C4-2B (cell line): ENCODE measurements around the gene SLCO2A1.
A peak's percentile ranks its signal among the peaks of the same experiment; 100 is the strongest.

Experiments used
- H3K27ac ChIP-seq: fragments of 450-650 bp; 2 replicates; pipeline ENCODE4 v1.5.1; 2017
- ZFX ChIP-seq: fragments of 450-650 bp; IDR thresholded peaks from 2 replicates; pipeline ENCODE4 v1.6.1; 2017
- TF ChIP-seq, protein P1 (sequence below): fragments of 450-650 bp; conservative IDR thresholded peaks from 2 replicates; pipeline ENCODE4 v1.5.1; 2017; ENCODE audit warnings: mild to moderate bottlenecking

SLCO2A1 gene

DNA sequence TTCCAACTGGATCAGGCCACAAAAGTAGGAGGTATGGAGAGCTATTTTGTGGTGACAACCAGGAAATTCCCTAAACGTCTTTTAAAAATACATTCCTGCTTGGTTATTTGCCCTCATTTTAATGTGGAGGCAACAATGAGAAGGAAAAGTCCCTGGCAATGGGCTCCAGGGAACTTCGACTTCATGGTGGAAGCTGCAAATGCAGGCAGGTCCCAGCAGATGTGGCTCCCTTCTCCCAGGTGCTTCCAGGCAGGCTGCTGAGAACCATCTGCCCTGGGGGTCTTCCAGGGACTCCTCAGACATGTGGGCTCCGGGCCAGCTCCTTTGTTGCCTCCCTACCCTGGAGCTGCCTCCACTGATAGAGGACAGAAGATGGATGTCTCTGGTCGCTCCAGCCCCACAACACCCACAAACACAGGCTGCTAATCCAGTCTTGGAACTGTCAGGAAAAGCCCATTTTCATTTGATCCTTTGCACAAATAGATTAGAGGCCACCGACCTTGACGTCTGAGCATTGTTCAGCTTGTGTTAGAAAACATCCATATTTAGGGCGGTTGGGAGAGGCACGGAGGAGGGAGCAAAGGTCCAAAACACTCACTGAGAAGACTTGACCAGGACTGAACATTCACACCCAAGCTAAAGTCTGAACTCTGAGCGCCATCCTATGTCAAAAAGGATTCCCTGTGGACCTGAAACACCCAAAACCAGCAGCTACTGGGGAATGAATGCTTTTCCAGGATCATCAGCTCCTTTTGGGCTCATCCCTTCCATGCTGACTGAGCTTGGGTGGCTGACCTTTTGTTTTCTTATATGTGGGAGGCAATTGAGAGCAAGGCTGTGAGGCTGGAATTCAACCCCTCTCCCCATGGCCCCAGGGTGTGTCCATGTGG lies 30.2 kb upstream of the SLCO2A1 start:
- TF ChIP-seq ZFX: no peak
- TF ChIP-seq, protein P1, sequence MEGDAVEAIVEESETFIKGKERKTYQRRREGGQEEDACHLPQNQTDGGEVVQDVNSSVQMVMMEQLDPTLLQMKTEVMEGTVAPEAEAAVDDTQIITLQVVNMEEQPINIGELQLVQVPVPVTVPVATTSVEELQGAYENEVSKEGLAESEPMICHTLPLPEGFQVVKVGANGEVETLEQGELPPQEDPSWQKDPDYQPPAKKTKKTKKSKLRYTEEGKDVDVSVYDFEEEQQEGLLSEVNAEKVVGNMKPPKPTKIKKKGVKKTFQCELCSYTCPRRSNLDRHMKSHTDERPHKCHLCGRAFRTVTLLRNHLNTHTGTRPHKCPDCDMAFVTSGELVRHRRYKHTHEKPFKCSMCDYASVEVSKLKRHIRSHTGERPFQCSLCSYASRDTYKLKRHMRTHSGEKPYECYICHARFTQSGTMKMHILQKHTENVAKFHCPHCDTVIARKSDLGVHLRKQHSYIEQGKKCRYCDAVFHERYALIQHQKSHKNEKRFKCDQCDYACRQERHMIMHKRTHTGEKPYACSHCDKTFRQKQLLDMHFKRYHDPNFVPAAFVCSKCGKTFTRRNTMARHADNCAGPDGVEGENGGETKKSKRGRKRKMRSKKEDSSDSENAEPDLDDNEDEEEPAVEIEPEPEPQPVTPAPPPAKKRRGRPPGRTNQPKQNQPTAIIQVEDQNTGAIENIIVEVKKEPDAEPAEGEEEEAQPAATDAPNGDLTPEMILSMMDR: no peak
- peak overlapping the region; percentile 32; the same call in 1 of the 2 replicates for H3K27ac ChIP-seq

GRCh38 chr3:134059035-134059601 lies 29.4 kb upstream of the SLCO2A1 start:
- no peak overlapping the region for H3K27ac ChIP-seq
- TF ChIP-seq, protein P1: no peak
- TF ChIP-seq ZFX: no peak

DNA sequence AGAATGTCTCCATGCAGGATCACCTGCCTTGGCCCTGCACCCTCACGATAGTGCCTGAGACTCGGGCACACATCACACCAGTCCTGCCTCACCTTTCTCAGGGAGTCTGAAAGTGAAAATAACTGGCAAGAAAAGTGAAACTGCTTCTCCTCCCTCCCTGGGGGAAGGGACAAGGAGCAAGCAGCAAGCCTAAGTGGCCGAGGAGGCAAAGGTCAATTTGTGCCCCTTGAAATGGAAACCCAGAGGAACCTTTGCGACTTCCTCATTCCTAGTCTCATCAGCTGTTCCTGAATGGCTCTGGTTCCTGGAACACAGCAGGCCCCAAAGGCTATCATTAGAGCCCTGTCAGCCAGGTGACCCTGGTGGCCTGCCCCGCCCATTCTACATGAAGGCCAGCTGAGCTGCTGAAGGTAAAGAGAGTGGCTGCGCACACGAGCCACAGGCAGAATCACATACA lies 28.0 kb upstream of the SLCO2A1 start:
- TF ChIP-seq ZFX: no peak
- TF ChIP-seq, protein P1: no peak
- H3K27ac ChIP-seq: no peak overlapping the region

- TF ChIP-seq ZFX: no peak
- TF ChIP-seq, protein P1: no peak
- H3K27ac ChIP-seq: no peak overlapping the region; the same call in 1 of the 2 replicates
These were observed 27.4 kb upstream of the SLCO2A1 start for GRCh38 chr3:134057006-134057653.

DNA sequence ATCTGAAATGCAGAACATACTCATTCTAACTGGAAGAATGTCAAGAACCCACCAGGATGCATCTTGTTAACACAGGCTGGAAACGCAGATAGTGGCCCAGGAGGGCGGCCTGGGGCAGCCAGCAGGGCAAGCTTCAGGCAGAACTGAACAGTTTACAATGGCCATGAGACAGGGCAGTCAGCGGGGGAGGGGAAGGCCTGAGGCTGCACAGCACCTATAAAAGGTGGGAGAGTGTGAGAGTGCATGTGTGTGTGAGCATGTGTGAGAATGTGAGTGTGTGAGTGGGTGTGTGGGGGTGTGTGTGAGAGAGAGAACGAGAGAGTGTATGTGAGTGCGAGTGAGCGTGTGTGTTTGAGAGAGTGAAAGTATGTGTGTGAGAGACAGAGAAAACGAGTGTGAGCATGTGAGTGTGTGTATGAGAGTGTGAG lies 26.8 kb upstream of the SLCO2A1 start:
- TF ChIP-seq, protein P1: no peak
- no peak for TF ChIP-seq ZFX
- H3K27ac ChIP-seq: no peak overlapping the region; the same call in 1 of the 2 replicates

- H3K27ac ChIP-seq: no peak overlapping the region
- TF ChIP-seq, protein P1: no peak
- no peak for TF ChIP-seq ZFX
These were observed 25.9 kb upstream of the SLCO2A1 start for GRCh38 chr3:134055661-134056060.
